Stimulated activated CD4-positive, alpha-beta T cell treated with anti-CD3 and anti-CD28 coated beads, Interleukin-2, amount 100 ng/mL, for 24 hours (primary cell): ENCODE data around the gene PREX1.

Experiments used
- DNase-seq, 2 donors: peaks; one replicate each; pipeline ENCODE4 v3.0.0-alpha.2; 2020

The PREX1 gene

DNA sequence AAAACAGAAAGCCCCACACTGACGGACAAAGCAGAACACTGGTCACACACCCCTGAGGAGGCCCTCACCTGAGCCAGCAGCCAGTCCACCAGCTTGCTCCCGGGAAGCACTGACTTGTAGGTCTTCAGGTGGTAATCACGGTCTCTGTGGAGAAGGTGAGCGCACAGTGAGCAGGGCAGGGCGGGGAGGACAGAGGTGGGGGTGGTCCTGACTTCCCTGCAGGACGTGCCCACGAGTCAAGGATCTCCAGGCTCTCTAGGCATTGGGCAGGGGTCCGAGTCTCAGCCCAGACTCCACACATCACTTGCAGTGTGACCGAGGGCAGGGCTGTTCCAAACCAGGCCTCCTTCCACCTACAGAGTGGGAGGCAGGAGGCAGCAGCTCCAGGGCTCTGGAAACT, 151.7 kb downstream of the PREX1 start:
- DNase-seq: no peak

DNA sequence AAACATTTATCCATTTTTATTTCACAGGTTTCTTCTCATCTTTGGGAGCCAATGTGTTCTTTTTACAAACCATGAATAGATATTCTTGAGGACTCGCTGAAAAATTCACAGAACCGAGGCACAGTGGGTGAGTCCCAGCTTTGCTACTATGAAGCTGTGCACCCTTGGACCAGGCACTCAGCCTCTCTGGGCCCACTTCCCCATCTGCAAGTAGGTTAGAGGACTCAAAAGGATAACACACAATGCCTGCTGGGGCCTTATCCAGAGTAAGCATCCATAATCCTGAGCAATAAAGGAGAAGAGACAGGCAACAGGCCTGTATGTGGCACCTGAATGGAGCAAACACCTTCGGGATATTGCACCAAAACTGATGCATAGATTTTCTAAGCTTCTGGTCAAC, 153.3 kb downstream of the PREX1 start:
- DNase-seq: no peak

DNA sequence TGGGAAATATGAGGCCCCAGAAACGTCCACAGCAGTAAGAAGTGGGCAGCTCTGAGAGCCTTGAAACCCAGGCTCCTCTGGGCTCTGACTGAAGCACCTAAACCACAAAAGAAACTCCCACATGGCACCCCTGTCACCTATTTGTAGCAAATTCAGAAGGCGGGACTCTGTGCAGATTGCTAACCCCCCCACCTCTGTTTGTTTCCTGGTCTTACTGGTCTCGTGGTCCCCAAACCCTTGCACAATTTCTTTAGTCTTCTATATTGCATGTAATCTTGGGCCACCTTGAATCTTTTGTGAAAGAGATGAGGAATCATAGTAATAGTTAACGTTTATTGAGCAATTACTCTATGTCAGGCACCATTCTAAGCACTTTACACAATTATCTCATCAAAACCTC, 154.3 kb downstream of the PREX1 start:
- DNase-seq: no peak

DNA sequence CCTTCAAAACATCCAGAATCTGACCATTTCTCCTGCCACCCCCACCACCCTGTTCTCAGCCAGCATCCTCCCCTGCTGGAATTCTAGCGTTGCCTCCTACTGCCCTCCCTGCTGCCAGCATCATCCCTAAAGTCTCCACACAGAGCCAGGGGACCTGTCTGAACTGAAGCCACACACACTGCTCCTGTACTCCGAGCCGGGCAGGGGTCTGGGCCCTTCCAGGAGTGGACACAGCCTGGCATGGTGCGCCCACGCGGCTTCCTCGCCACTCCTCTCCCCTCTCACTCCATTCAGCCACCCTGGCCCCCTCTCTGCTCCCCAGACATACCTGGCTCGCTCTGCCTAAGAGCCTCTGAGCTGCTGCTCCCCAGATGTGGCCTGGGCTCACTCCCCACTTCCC, 155.5 kb downstream of the PREX1 start:
- DNase-seq: no peak

DNA sequence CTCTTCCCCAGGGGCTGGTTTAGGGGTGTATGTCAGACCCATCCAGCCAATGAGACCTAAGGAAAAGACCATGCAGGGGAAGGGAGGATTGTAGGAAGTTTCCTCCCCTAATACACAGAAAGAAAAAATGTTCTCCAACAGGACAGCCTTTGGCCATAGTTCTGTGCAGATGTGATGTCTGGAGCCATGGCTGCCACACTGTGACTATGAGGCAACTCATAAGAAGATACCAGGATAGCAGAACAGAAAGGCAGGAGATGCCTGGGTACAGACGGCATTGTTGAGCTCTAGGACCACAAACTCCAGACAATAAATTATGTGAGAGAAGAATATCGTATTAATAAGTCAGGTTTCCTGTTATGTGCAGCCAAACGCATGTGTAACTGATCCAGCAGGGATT, 156.7 kb downstream of the PREX1 start:
- DNase-seq: no peak

DNA sequence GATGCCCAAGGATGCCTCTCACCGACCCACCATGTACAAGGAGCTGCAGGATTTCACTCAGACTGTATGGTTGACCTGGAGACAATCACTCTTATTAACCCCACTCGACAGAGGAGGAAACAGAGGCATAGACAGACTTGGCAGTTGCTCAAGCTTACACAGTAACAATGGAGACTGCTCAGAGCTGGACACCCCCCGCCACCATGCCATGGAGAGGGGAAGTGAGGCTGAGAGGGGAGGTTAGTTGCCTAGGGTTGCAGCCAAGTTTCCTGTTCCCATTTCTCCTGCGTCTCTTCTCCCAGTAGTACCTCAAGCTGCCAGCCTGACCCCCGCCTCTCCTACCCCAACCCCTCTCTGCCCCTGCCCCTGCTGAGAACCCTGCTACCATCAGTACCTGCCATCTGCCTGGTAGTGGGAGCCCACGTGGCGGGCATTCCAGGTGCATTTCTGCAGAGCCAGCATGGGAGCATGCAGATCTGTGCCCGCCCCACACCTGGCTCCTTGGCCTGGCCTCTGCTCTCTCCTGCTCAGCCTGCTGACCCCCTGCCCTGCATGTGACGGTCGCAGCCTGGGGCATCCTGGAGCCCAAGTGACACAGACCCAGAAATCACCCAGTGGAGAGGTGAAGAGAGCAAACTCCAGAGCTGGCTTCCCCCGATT, 157.7 kb downstream of the PREX1 start:
- no peak for DNase-seq

DNA sequence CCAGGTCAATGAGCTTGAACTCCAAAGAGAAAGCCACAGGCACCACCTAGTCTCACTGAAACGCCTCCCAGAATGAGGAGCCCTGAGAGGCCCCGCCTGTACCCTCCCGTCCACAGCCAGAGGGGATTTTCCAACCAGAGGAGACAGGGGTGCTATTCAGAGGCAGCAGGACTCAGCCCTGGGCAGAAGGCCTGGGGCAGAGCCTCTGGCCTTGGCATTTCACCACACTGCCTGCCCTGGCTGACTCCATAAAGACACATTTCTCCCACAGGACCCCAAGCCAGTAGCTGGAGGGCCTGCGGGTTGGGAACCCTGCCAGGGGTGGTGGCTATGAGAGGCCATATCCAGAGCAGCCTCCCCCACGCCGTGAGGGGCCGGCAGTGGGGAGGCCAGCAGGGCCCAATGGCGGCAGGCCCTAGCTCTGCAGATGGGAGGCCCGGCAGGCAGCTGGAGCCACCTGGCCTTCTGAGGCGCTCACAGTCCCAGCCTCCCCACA, 159.3 kb downstream of the PREX1 start:
- DNase-seq: no peak

DNA sequence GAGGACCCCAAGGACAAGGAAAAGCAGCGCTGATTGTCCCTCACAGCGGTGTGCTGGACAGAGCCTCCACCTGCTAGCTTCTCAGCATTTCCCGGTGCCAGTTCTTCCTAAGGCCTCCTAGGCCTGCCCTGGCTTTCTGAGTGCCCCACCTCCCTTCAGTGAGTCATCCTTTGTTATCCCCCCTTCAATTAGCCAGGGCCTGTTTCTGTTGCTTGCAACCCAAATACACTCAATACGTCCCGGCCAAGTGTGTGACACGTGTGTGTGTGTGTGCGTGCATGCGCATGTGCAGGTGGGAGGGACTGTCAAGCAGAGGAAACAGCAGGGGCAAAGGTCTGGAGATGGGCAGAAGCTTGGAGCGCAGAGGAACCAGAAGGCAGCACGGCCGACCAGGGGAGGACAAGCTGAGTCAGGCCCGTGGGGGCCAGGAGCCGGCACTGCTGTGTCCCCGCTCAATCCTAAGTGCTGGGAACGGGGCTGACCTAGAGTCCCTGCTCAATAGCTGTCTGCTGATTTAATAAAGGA, 159.8 kb downstream of the PREX1 start:
- no peak for DNase-seq

DNA sequence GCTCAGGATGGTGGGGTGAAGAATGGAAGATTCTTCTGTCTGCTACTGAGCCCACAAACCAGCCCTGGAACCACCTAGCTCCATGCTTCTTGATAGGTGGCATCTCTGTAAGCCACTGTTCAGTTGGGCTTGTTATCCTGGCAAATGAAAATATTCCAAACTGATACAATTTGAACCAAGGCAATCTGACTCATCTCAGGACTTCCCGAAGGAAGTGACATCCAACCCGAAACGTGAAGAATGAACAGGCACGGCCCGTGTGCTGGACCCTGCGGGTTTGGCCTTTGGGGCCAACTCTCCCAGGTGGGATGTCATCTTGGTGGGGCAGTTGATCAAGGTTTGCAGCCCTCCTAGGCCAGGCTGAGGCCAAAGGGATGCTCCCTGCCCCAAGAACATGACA, 160.3 kb downstream of the PREX1 start:
- DNase-seq: no peak

DNA sequence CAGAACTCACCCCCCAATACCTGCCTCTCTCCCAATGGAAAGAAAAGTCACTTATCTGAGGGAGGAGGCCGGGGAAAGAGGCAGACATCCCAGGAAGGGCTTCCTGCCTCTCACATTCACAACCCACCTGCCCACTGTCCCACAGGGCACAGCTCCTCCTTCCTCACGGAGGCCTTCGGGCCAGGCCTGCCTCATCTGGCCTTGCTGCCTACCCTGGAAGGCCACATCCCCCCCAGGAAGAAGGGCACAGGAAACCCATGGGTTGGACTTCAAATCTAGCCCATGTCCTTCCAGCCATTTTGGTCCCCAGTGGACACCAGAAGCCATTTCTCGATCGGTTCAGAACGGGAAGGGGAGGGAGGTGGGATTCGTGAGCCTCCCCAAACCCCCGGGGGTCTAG, 162.0 kb downstream of the PREX1 start:
- no peak for DNase-seq

DNA sequence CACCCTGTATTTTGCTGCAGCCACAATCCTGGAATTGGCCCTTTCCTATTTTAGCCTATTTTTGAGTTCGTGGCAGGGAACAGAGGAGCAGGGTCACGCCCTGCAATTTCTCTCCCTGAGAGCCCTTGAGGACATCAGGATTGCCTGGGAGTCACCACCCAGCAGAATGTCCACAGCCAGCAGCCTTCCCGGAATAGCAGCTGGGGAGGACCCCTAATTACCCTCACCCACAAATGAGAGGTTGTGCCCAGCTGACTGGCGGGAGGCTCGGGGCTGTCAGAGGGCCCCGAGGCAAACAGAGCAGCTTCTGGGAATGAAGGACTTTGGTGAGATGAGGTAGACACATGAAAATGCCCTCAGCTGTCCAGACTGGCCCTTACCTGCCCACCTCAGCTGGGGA, 165.1 kb downstream of the PREX1 start:
- no peak for DNase-seq

DNA sequence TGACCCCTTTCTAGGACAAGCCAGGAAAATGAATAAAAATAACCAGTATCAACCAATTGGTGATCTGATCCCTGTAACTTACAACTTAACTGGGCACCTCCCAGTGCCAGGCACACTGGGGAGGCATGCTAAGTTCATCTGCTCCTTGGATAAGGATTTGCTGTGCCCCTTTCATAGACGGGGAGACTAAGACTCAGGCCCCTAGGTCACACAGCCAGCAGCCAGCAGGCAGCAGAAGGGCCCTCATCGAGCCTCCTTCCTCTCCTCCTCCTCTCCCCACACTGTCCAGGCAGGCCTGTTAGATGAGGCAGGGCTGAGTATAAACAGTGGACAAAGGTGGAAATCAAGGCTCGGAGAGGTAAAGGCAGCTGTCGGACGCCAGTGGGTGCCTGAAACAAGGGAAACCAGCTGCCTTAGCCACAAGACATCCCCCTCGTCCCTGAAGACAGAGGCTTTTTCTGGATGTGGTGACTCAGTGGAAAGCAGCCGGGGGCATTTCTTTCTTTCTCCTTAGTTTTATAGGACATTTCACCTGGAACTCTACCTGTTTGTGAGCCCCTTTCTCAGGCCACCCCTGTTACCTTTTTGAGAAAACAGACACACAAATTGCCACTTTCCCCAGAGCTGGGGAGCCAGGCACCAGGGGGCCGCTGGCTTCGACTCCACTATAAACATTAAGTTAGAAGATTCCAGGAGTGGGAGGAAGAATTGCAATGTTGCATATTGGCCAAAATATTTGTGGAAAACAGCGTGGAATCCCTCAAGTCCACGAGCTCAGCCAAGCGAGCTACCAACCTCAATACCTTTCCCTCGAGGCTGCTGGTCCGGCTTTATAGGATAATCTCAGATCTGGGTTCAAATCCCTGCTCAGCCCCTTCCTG, 166.0 kb downstream of the PREX1 start:
- no peak for DNase-seq

DNA sequence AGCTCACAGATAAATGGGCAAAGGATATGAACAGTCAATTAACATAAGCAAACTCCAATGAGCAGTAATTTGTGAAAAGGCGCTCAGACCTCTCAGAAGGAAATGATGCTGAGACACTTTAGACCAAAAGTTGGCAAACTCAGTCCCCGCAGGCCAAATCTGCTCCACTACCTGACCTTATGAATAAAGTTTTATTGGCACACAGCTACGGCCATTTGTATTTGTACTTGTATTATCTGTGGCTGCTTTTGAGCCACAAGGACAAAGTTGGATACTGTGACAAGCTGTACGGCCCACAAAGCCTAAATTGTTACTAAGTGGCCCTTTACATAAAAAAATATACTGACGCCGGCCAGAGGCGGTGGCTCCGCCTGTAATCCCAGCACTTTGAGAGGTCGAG, 167.0 kb downstream of the PREX1 start:
- no peak for DNase-seq

DNA sequence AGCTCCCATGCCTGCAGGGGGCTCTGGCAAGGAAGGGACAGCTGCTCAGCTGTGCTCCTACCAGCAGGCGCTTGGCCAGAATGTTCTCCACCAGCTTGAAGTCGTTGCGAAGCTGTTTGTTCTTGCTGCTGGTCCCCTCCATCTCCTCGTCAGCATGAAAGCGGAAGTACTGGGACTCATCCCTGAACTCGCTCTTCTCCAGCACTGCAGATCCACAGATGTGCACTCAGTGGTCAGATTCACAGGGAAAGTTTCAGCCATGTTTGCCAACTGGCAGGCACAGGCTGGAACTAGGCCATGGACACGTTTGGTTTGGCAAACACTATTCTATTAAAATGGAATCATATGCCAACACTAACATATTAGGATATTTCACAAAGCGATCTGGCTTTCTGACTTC, 167.9 kb downstream of the PREX1 start:
- DNase-seq: no peak

DNA sequence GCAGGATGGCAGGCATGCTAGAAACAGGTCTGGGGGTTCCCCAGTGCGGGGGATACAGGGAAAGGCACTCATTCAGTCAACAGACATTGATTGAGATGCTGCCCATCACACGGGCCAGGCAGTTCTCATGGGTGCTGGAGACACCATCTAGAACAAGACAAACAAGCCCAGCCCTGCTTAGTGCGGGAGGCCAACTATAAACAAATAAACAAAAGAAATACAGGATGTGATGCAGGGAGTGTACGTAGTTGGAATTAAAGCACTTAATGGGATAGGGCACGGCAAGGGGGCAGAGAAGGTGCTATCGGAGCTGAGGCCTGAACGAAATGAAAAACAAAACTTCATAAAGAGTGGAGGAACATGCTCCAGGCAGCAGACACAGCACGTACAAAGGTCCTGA, 169.3 kb downstream of the PREX1 start:
- DNase-seq: no peak

DNA sequence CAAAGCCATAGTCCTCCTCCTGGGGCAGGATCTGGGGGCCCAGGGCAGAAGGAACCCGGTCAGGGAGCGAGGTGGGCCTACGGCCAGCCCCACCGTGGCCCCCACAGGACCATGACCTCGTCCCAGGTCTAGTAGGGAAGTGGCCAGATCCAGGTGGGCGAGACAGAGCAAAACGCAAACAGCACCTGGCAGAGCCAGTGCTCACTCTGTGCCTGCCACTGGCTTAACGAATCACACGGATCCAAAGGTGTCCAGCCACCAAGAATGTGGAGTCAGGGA, 169.7 kb downstream of the PREX1 start:
- DNase-seq: no peak

DNA sequence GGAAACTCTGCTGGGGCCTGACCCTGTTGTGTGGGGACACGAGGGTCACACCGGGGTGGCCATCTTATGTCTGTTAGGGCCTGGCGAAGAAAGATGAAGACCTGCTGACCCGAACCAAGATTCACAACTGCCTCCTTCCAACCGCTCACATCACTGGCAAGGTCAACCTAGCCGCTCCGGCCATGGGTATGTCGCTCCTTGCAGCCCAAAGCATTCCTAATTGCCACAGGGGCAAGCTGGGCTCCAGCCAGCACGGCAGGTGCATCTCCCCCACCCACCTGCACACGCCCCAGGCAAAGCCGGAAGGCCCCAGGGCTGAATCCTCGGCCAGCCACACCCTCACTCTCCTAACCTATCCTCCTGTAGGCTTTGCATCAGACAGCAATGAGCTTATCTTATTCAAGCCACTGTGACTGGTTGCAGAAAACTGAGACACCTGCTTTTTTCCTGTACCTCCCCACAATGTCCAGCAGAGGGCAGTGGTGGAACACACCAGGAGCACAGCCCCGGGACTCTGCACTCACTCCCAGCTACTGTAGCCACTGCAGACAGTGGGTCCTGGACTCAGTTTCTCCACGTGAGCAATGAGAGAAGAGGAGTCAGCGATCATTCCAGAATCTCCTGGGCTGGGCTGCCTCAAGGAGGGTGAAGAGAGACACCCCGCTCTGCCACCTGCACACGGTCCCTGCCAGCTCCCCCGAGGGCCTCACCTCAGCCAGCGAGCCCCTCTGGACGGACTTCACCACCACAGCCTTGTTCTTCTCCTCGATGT, 170.2 kb downstream of the PREX1 start:
- DNase-seq: peak; percentile 57 to 67

DNA sequence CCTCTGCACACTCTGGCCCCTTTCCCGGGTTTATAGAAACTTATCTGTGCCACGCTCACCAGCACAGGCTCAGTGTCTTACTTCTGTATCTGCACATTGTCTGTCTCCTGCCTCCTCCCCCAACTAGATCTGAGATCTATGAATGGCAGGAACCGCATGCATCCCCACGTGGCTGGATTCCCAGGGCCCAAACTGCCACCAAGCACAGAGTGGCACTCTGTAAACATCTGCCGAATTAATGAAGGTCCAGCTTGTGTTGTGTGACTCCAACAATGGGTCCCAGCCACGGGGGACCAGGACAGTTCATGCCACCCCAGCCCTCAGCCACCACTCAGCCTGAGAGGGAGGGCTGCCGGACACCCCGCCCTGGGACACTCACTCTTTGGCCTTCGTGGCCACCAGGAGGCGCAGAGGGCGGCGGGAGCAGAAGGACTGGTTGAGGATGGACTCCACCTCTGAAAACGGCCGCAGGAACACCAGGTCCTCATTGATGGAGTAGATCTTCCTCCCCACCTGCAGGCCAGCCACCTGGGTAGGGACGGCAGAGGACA, 171.1 kb downstream of the PREX1 start:
- DNase-seq: no peak

DNA sequence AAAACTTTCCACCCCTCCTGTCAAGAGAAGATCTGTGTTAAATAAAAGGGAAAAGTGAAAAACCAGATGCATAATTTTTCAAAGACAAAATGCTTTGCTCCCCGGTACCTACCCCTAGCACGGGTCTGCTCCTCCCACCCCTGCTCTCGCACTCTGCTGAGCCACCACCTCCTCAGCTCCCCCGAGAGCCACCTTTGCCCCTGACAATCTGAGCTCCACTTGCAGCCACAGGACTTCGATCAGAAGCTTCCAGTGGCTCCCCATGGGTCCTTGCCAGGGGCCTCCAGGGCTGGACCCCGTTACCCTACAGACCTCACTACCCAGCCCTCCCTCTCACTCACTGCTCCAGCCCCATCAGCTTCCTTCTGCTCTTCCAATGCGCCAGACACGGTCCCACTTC, 171.7 kb downstream of the PREX1 start:
- no peak for DNase-seq

DNA sequence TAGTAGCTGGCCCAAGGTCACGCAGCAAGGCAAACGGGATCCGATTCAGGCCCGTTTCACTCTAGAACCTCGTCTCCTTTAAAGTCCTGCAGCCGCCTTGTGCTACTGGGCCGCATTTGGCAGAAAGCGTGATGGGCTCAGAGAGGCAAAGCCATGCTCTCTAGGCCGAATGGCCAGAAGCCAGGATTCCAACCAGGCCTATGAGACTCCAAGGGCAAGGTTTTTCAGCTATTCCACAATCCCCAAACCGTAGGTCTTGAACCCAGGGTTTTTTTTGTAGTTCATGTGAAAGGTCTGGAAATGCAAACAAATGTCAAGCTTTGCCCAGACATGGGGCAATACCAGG, 174.1 kb downstream of the PREX1 start:
- DNase-seq: no peak

DNA sequence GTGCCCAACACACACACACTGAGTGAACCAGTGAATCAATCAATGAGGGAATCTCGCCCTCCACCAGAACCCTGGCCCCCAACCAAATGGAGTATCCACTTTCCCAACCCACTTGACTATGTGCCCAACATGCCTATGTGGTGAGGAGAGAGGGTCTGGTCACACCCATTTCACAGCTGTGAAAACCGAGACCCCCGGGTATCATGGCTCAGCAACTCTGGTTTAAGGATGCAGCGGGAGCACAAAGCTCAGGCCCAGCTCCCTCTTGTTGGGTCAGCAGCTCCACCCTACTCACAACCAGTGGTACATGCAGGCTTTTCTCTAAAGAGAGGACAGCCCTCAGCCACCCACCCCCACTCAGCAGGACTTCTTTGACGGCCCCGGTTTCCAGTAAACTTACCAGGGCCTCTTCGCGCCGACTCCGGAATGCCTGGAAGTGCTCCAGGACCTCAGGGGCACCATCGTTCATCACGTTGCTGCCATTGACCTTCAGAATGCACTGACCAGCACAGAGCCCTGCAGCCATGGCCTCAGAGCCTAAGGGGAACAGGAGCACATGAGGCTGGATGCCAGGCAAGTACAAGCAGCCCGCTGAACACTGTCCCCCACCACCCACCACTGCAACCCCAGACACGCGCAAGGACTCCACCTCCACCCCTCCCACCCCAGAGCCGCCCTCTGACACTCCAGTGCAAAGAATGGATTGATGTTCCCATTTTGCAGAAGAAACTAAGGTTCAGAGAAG, 174.7 kb downstream of the PREX1 start:
- no peak for DNase-seq

DNA sequence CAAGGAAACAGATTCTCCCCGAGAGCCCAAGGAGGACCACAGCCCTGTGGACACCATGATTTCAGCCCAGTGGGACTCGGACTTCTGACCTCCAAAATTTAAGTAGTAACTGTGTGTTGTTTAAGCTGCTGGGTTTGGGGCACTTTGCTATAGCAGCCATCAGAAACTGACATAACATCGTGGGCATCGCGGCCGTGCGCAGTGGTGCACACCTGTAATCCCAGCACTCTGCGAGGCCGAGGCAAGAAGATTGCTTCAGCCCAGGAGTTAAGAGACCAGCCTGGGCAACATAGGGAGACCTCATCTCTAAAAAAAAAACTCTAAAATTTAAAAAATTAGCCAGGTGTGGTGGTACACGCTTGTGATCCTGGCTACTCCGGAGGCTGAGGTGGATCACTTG, 175.8 kb downstream of the PREX1 start:
- no peak for DNase-seq

DNA sequence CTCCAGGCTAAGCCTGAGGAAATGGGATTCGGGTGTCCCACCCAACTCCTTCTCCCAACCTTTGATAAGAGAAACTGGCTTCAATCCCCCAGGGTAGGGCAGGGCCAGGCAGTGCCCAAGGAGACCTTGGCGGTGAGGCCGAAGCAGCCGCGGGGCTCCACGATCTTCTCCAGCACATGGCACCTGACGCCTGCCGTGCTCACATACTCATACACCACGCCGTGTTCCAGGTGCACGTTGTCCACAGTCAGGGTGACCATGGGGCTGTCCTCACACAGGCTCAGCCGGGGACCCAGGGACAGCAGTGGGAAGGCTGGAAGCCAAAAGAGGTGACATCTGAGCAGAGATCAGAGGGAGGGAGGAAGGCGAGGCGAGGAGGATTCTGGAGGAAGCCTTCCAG, 176.5 kb downstream of the PREX1 start:
- DNase-seq: no peak
